HG03280 (cell line): ENCODE measurements around the gene LYZL1.
"Not testable (repeated sequence)": the region's sequence is repeated elsewhere in the genome, so short reads cannot be mapped to it uniquely, and the experiment has no call there.

Source experiments
- ATAC-seq: cut with Tn5 transposase; IDR thresholded peaks from one replicate; pipeline ENCODE4 v1.9.1; 2021; ENCODE audit warnings: mild to moderate bottlenecking, moderate library complexity; ENCODE audit not compliant: unreplicated experiment

Gene LYZL1

DNA sequence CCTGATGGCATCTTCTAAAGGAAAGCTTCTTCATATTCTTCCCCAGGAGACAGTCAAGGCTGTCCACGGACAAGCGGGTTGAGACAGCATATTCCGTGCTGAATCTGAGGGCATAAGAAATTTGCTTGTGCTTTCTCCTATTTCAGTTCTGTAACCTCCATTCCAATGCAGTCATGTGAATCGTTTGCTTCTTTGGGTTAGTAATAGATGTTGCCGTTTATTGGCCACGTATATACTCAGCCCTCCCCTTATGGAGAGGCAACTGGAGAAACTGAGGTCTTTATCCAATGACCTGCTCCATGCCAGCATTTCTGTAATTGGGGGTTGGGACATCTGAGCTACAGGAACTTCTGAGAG lies 38.9 kb downstream of the LYZL1 start:
- ATAC-seq: no peak

DNA sequence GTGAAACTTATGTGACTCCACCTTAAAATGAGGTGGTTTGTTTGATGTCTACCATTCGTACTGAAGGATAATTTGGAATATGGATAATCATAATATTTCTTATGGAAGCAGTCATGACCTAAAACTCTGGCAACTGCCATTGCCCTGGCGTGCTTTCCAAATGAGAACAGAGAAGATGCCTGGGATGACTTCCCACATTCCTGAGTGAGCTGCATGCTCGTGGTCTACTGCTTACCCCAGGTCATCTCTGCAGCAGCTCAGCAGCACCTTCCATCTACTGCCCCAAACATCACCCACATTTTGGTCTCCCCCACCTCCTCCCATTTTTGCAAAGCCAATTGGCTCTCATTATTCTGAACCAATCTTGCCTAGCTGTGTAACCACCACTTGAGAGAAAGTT lies 40.1 kb downstream of the LYZL1 start:
- ATAC-seq: no peak

DNA sequence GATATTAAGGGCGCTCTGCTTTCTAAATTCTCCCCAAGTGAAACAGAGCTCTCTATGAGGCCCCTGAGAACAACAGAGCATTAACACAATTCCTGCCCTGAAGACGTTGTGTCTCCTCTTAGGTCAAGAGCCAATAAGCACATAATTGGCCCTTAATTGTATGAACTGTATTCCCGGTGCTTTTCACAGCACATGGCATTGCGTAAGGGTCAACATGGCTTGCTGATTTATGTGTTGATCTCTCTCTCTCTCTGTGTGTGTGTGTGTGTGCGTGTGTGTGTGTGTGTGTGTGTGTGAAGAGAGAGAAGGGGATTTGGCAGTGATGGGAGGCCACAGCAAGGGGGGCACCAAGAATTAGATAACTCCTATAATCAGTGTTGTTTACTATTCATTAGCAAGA lies 40.5 kb downstream of the LYZL1 start:
- no peak for ATAC-seq

DNA sequence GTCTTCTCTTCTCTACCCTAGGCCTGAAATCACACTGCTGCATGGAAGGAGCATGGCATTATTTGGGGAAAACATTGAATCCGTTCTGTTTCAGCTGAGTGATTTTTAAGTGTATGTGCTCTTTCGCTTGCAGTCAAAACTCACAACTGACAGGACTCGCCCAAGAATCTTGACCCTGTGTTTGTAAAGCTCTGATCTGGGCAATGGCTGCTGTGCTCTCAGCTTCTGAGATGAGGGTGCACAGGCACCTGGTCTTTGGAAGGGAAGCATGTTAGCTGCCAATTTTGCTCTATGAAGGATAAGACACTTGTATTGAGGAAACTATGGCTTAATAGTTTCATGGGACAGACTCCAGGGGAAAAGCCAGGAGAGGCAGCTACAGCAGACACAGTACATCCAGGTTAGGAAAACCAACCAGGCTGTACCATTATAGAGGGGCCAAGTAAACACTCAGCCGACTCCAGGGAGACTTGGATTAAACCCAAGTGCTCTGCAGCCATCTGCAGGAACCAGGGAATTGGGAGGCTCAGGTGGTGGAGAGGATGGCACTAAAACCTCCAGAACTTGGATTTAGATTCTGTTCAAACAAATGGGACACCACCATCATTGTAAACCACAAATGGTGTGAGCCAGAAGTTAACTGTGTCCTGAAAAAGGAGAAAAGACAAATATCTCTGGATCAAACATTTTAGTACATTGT lies 43.3 kb downstream of the LYZL1 start:
- no peak for ATAC-seq

DNA sequence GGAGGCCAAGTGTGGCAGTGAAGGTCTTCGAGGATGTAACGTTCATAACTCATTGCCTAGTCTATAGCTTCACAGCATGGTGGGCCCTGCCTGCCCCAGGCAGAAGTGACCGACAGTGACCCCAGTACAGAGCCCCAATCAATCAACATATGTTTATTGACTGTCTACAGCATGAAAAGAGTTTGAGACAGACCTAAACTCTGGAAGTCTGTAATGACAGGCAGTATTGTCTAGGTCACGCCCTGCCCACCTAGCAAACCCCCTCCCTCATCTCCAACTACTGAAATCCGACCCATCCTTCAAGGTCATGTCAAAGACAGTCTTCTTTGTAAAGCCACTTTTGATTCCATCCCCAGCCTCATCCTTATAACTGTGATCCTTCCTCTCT lies 43.9 kb downstream of the LYZL1 start:
- no peak for ATAC-seq

DNA sequence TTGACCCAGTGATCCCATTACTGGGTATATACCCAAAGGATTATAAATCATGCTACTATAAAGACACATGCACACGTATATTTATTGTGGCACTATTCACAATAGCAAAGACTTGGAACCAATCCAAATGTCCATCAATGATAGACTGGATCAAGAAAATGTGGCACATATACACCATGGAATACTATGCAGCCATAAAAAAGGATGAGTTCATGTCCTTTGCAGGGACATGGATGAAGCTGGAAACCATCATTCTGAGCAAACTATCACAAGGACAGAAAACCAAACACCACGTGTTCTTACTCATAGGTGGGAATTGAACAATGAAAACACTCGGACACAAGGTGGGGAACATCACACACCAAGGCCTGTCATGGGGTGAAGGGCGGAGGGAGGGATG lies 48.7 kb downstream of the LYZL1 start:
- not testable (repeated sequence) for ATAC-seq

DNA sequence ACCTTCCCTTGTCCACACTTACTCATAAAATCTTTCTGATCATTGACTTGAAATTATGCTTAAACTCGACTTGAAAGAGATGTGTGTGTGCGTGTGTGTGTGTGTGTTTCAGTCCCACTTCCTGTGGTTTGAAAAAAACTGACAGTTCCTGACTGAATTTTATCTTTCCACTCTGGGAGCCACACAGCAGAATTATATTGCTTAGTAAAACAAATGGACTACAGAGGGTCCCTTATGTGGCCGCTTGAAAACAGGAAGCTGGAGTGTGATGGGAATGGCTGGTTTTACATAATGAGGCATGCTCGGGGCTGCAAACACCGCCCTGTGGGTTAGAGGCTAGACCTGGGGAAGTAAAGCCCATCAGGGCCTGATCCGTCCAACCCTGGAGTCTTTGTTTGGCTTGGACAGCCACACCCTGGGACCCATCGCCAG lies 54.8 kb downstream of the LYZL1 start:
- ATAC-seq: no peak

DNA sequence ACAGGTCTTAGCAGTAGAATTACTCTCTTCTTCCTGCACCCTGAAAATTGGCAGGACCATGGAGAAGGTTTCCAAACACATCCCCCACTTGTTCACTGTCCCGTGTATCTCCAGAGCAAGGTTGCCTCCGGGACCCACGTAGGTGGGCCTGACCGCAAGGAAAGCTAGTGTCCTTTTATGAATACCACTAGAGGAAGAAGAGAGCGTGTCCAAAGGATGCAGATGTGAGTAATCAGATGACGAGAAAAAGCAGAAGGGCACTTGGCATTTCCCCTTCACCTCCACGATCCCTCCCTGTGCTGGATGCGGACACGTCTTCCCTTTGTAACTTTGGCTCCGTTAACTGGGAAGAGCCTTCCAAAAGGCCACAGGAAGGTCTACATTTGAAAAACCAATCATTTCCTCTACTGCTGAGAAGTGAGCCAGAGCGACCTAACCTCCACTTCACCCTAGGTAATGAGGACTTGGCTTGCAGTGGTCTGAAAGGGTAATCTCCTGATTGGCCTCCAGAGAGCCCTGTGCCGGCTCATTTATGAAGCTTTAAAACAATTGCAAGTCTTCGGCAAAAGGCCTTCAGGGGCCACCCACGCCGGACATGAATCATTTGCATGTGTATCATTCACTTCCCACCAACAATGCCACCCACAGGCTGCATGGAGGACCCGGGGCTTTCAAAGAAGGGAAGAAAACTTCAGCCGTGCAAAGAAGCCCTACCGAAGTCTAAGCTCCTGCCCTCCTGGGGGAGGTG lies 55.4 kb downstream of the LYZL1 start:
- no peak for ATAC-seq

DNA sequence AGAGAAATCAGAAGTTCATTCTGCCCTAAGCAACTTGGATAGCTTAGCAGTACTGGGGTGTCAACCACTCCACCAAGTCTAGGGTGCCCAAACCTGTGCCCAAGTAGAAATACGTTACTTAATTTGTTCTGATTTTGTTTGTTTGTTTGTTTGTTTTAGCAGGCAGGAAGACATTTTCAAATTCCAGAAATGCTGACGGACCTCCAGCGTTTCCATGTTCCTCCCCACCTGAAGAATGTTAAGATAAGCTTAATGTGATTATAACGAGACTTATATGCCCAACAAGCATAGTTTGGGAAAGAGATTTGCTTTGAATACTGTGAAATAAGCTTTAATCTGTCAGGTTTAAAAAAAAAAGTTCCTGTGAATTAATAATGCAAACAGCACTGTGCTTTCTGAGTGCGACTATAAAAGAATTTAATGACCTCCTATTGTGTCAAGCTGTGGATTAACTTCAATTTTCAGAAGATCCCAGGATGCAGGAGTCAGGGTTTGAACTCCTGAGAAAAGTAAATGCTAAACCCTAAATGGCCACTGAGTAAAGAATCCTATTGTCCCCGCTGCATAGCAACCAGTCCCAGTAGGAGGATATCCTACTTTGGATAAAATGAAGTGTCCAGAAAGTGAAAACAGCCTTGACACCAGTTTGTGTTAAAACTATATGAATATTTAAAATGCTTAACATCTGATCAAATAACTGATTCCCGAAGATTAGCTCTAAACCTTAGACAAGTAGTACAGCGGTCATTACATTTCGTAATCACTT lies 56.5 kb downstream of the LYZL1 start:
- ATAC-seq: no peak

DNA sequence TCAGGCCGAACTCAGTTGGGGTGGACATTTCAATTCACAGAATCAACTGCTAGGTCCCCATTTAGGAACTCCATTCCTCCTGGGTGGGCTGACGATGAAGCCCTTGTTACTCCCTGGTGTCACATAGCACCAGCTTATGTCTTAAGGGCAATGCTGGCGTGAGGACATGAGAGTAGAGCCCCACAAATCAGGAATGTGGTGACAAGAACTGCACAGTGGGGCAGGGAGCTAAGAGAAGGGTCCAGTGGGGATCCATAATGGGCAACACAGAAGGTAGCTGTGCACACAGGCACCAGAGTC lies 57.0 kb downstream of the LYZL1 start:
- no peak for ATAC-seq

DNA sequence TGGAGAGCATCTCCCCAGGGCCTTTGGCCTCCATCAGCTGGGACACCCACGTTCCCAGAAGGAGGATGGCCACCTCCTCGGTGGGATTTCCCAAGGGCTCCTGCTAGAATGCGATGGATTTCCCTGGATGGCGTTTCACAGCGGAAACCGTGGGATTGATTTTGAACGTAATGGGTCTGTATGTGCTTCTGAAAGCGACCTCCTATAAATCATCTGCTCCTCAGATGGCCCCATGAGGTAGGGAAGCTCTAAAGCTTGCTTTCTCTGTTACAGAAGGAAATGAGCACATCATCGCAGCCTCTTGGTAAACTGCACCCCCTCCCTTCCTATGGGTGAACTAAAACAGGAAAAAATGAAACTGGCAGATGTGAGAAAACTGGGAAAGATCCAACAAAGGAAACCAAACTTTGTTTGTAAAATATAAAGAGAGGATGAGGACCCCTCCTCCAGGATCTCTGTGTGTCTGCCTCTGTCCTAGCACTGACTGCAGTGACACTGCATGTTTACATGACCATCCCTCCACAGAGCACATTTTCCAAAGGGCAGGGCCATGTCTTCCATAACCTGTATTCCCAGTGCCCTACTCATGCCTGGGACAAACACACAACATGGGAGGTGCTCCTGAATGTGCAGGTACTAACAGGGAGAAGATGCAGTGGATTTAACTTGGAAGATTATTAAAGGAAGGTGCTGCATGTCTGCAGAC lies 57.6 kb downstream of the LYZL1 start:
- no peak for ATAC-seq

DNA sequence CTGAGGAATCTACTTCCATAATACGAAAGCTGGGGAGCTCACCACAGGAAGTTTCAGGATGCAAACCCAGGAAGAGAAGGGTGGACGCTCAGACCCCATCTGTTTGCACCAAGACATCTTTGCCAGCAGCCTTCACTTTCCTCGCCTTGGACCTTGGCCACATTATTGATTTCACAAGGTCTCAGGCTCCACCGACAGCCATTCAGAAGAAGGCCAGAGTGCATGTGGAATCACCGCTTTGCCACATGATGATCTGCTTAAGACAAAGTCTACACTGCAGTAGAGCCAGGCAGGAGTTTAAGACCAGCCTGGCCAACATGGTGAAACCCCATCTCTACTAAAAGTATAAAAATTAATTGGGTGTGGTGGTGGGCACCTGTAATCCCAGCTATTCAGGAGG lies 60.0 kb downstream of the LYZL1 start:
- ATAC-seq: no peak

DNA sequence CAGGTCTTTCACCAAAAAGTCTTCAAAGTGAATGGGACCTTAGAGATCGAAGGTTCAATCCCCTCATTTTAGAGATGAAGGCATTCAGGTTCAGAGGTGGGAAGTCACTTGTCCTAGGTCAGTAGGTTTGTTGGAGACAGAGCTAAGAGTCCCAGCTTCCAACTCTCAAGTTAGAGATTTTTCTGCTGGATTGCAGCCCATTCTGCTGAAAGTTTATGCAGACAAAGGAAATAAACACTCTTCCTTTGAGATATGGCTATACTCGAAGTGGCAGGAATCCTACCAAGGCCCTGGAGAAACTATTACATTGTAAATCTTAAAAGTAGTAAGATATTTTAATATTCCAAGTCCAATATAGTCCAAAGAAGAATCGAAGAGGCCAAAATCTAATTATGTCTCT lies 64.4 kb downstream of the LYZL1 start:
- ATAC-seq: no peak

DNA sequence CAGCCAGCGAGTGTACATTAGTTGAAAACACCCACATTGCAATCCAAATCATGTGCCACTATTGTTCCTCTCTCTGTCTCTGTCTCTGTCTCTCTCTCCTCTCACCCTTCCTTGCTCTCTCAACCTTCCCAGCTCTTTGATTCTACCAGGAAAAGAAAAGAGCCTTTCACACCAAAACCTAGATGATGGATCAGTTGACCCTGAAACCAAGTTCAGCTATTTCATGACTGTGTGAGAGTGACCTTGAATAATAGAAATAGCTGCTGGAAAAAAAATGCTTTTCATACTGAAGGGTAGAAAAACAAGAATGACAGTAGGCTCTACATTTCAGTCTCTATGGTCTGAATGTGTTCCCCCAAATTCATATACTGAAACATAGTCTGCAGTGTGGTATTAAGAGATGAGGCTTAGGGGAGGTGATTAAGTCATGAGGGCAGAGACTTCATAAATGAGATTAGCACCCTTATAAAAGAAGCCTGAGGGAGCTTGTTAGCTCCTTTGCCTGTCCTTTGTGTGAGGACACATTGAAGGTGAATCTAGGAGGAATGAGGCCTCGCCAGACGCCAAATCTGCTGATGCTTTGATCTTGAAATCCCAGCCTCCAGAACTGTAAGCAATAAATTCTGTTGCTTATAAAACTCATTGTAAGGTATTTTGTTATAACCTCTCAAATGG lies 65.2 kb downstream of the LYZL1 start:
- ATAC-seq: no peak

DNA sequence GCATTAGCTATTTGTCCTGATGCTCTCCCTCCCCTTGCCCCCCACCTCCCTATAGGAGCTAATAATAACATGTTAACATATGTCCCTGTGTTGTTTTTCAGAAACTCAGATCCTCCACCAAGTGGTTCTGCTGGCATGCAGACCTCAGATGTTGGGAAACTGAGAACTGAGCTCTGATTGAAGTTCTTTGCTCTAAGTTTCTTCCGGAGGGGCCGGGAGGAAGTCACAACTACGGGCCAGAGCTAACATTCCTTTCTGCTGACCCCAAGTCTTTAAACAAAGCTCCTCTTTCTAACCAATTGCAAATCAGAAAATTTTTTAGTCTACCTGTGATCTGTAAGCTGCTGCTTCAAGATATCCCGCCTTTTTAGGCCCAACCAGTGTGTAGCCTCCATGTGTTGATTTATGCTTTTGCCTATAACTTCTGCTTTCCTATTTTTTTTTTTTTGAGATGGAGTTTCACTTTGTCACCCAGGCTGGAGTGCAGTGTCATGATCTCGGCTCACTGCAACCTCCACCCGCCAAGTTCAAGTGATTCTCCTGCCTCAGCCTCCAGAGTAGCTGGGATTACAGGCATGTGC lies 66.6 kb downstream of the LYZL1 start:
- no peak for ATAC-seq

DNA sequence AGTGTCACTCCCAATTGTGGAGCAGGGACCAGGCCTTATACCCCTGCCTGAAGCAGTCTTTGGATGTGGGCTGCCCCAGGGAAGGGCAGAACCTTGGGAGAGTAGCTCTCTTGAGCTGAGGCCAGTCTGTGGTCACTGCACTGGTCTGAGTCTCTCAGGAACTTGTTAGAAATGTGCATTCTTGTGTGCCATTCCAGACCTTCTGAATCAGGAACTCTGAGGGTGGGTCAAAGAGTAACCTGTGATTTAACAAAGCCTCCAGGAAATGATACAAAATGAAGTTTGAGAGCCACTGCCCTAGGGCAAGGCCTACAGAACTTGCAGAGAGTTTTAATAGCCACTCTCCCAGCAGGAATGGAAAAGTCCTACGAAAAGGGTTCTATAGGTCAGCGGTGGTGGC lies 68.1 kb downstream of the LYZL1 start:
- no peak for ATAC-seq

DNA sequence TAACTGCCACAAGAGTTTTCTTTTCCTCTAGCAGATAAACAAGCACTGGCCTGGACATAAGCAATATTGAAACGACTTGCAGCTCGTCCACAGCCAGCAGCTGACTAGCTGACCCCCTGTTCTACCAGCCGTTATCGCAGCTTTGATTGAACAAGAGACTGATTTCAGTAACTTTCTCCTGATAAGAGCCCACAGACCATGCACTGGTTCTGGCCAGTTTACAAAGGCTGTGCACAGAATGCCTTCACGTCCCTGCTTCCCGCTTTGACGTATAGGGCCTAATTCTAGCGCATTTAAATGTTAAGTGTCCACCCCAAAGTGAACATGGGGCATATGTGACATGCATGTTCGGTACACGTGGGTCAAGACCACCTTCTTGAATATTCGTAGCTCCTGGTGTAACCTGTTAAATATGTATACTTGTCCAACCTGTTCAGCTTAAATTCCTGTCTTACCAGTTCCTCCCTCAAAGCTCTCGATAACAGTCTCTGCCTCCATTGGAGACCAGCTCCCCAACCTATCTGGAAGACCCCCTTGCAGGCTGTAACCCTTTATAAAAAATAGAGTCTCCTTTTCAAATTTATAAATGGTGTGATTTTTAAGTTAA lies 69.2 kb downstream of the LYZL1 start:
- no peak for ATAC-seq

DNA sequence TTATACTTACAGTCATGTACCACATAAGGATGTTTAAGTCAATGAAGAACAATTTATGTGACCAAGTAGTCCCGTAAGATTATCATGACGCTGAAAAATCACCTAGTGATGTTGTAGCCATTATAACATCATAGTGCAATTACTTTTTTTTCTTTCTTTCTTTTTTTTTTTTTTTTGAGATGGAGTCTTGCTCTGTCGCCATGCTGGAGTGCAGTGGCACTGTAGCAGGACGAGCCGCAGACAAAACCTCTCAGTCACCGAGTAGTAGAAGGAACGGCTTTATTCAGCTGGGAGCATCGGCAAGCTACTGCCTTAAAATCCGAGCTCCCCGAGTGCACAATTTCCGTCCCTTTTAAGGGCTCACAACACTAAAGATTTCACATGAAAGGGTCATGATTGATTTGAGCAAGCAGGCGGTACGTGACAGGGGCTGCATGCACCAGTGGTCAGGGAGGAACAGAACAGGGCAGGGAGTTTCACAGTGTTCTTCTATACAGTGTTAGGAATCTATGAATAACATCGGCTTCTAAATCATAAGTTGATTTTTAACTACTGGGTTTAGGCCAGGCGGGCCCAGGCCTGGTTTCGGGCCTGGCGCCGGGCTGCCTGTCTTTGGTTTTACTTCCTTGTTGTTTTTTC lies 71.5 kb downstream of the LYZL1 start:
- not testable (repeated sequence) for ATAC-seq
